Stomach (tissue), 9 donors: Measurements from ENCODE around the gene CHD5. TPM values are rescaled to one million over a fixed set of nuclear protein-coding genes. Genes with fewer than 3 reads are reported as not detected.

Source experiments
- DNase-seq, 2 donors: peaks; one replicate each; pipeline versions ENCODE4 v3.0.0 to v3.0.0-alpha.2; 2013 to 2019
- H3K27ac ChIP-seq, 5 donors: fragments of 200-600 bp in 4 of 5; sonication (generic) in 4 of 5; one replicate each; pipeline ENCODE4 v1.5.1; 2013 to 2019; ENCODE audit warnings: mild to moderate bottlenecking in 1 of 5, moderate library complexity in 1 of 5
- H3K27me3 ChIP-seq, 3 donors: fragments of 200-600 bp; sonication (generic); one replicate each; pipeline ENCODE4 v1.5.1; 2017 to 2019; ENCODE audit warnings: mixed run types in 1 of 3
- H3K36me3 ChIP-seq, 4 donors: fragments of 200-600 bp; sonication (generic); 1 replicate in 3 of 4; 2 replicates in 1 of 4; pipeline ENCODE4 v1.5.1; 2016 to 2019
- H3K4me1 ChIP-seq, 4 donors: fragments of 200-600 bp; sonication (generic); one replicate each; pipeline ENCODE4 v1.5.1; 2016 to 2019
- H3K4me3 ChIP-seq, 4 donors: fragments of 200-600 bp; sonication (generic) in 3 of 4; one replicate each; pipeline ENCODE4 v1.5.1; 2016 to 2019; ENCODE audit warnings: mild to moderate bottlenecking in 1 of 4
- H3K9me3 ChIP-seq, 4 donors: fragments of 200-600 bp; sonication (generic); one replicate each; pipeline ENCODE4 v1.5.1; 2016 to 2019
- EP300 ChIP-seq: sonication (generic); formaldehyde crosslinking; IDR thresholded peaks from one replicate; pipeline ENCODE4 v1.6.1; 2017; ENCODE audit warnings: antibody characterized with exemption
- POLR2A ChIP-seq, 4 donors: fragments of 450-650 bp; IDR thresholded peaks; one replicate each; pipeline ENCODE4 v1.6.1; 2016; ENCODE audit warnings: antibody characterized with exemption in 4 of 4, control low read depth in 2 of 4, mild to moderate bottlenecking in 1 of 4, moderate library complexity in 1 of 4
- POLR2AphosphoS5 ChIP-seq, 3 donors: sonication (generic); formaldehyde crosslinking; IDR thresholded peaks; one replicate each; pipeline ENCODE4 v1.6.1; 2016; ENCODE audit warnings: antibody characterized with exemption in 3 of 3
- WGBS, 5 donors: extraction: QIAGEN DNeasy Blood & Tissue Kit in 3 of 5; methylation state at CpG; one replicate each; pipeline versions ENCODE4 v1.1.5 to v1.1.7; 2013 to 2018; 5-methylcytosine and 5-hydroxymethylcytosine counted together
- intact Hi-C: fragments of 100-400 bp; cut with DNase I; formaldehyde crosslinking; loops from one replicate; pipeline ENCODE4 v1.15.1; 2023; ENCODE audit warnings: low total_unique reads
- polyA plus RNA-seq, 3 donors: library from polyadenylated mRNA; stranded (reverse); fragments of 200-250 nt; gene quantifications; one replicate each; pipeline ENCODE4 v1.2.3, GENCODE V29; 2013
- total RNA-seq, 5 donors: library from RNA; depleted of rRNA; stranded (reverse); fragments of >200 nt; gene quantifications; one replicate each; pipeline versions ENCODE4 v1.1.0 to v1.2.3, GENCODE V29; 2014 to 2016
- TF ChIP-seq, protein P1 (sequence below), 7 experiments: fragments of 450-650 bp in 4 of 7; fragments of 200-600 bp in 3 of 7; sonication (generic) in 3 of 7; IDR thresholded peaks; one replicate each; pipeline ENCODE4 v1.5.1; 2016 to 2019; ENCODE audit warnings: antibody characterized with exemption in 7 of 7, control low read depth in 2 of 7, mild to moderate bottlenecking in 1 of 7
- donor health status: healthy with polysubstance abuse.
- donor health status: Bipolar disorder and iron deficiency.
- donor health status: healthy.

Gene CHD5
- total and polyA plus RNA-seq, 8 donors, result 0.06 to 0.92 (median 0.29) TPM; not detected in 1

DNA sequence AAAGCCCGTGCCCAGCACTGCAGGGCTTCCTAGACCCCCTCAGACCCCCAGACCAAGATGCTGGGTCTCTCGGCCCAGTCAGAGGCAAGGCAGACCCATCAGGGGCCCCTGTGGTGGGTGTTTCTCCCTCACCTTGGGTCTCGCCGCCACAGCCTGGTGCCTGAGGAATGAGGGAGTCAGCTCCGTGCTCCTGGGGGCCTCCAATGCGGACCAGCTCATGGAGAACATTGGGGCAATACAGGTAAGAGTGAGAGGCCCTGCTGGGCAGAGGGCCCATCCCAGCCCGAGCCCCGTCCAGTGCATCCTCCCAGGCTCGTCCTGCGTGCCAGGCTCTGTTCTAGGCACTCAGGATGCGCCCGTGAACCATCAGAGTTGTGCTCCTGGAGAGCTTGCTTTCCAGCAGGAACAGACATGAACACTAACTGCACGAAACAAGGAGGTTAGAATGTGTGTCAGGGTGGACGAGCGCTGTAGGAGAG, 83.0 kb downstream of the CHD5 start:
- DNase-seq, result no peak

DNA sequence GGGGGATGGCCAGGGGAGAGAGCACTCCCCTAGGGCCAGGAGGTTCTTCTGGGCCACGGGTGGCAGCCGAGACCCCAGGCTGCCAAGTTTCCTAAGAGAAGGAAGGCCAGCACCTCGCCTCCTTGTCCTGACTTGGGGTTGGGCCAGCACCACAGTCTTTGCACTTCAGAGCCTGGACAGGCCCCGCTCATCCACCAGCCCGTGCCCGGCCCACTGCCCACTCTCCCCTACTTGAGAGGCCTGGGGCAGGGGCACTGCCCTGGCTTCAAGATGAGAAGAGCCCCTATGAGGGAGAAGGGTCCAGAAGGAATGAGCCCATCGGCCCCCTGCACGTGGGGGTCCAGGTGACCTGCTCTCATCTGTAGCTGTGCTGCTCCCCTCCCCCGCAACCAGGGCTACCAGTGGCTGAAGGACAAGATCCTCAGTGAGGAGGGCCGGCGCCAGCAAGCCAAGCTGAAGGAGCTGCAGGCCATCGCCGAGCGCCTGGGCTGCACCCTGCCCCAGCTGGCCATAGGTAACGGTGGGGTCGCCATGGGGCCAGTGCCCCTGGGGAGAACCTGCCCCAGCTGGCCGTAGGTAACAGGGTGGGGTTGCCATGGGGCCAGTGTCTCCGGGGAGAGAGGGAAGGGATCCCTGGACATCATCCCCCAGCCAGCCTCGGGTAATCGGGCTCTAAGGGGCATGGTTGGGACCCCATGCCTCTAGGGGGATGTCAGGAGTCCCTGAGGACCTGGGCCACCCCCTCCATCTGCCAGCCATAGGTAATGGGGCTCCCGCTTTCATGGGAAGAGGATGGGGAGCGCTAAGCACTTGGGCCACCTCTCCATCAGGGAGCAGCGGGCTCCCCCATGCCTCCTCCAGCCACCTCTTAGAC, 83.6 kb downstream of the CHD5 start:
- TF ChIP-seq POLR2A (IDR thresholded peaks at IDR 0.05) (no peak), EP300 (no peak), POLR2AphosphoS5 (IDR thresholded peaks at IDR 0.05) (no peak)
- TF ChIP-seq, protein P1, sequence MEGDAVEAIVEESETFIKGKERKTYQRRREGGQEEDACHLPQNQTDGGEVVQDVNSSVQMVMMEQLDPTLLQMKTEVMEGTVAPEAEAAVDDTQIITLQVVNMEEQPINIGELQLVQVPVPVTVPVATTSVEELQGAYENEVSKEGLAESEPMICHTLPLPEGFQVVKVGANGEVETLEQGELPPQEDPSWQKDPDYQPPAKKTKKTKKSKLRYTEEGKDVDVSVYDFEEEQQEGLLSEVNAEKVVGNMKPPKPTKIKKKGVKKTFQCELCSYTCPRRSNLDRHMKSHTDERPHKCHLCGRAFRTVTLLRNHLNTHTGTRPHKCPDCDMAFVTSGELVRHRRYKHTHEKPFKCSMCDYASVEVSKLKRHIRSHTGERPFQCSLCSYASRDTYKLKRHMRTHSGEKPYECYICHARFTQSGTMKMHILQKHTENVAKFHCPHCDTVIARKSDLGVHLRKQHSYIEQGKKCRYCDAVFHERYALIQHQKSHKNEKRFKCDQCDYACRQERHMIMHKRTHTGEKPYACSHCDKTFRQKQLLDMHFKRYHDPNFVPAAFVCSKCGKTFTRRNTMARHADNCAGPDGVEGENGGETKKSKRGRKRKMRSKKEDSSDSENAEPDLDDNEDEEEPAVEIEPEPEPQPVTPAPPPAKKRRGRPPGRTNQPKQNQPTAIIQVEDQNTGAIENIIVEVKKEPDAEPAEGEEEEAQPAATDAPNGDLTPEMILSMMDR (IDR thresholded peaks at IDR 0.05), result no peak
- DNase-seq, result no peak
- no peak overlapping the region for H3K4me3 ChIP-seq
- no peaks in the 10 kb centered on the region for H3K4me1 ChIP-seq
- no peak overlapping the region for H3K27ac ChIP-seq
- H3K27me3 ChIP-seq, result peaks cover 0 to 29% (median 0%) of the 10 kb centered on the region in 3 donors
- no peaks in the 10 kb centered on the region for H3K9me3 ChIP-seq
- H3K36me3 ChIP-seq, result peaks cover 0 to 39% (median 6%) of the 10 kb centered on the region in 4 donors
- intact Hi-C loops, result no loop called here
- 73 to 90% (median 80%) methylated on average over 11 to 23 of the region's 23 CpGs for WGBS, 5 donors

More for the DNA sequence above, 83.0 kb downstream of the CHD5 start:
- WGBS, 5 donors, result 80 to 90% (median 86%) methylated on average over 9 to 15 of the region's 15 CpGs
- H3K9me3 ChIP-seq, result no peaks in the 10 kb centered on the region
- no peak overlapping the region for H3K4me3 ChIP-seq
- intact Hi-C loops, result no loop called here
- TF ChIP-seq, protein P1 (IDR thresholded peaks at IDR 0.05), result no peak
- TF ChIP-seq POLR2A (IDR thresholded peaks at IDR 0.05) (no peak), POLR2AphosphoS5 (IDR thresholded peaks at IDR 0.05) (no peak), EP300 (no peak)
- H3K27me3 ChIP-seq, result peaks cover 0 to 36% (median 0%) of the 10 kb centered on the region in 3 donors
- H3K27ac ChIP-seq, result no peak overlapping the region
- no peaks in the 10 kb centered on the region for H3K4me1 ChIP-seq
- peaks cover 0 to 34% (median 6%) of the 10 kb centered on the region in 4 donors for H3K36me3 ChIP-seq

DNA sequence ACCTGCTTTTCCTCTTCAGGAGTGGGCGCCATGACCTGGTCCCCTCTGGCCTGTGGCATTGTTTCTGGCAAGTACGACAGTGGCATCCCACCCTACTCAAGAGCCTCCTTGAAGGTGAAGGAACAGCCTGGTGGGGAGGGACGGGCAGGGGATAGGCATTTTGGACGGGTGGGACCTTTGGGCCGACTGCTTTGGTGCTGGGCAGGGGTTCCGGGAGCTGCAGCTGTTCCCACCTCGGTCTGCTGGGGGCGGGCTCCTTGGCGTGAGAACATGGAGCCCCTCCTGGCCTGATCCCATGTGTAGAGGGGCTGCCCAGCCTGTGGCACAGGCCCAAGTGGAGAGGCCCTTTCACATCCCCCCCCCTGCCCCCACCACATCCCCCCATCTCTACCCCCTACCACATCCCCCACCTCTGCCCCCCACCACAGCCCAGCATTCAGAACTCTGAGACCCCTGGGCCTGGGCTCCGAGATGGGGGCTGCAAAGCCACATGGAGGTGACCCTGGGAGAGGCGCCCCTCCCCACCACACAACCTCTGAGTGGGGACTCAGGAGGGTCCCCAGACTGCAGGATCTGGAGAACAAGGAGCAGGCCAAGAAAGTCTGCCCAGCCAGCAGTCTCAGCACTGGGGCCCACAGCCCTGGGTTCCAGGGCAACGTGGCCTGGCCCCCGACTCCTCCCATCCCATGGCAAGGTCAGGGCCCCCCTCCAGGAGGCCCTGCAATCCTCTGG, 84.4 kb downstream of the CHD5 start:
- peaks cover 0 to 41% (median 6%) of the 10 kb centered on the region in 4 donors for H3K36me3 ChIP-seq
- H3K27ac ChIP-seq, result no peak overlapping the region
- intact Hi-C loops, result no loop called here
- WGBS, 5 donors, result 67 to 81% (median 73%) methylated on average over 11 to 13 of the region's 13 CpGs
- TF ChIP-seq EP300, result no peak
- no peak for TF ChIP-seq POLR2AphosphoS5 (IDR thresholded peaks at IDR 0.05)
- TF ChIP-seq, protein P1 (IDR thresholded peaks at IDR 0.05), result no peak
- no peak for TF ChIP-seq POLR2A (IDR thresholded peaks at IDR 0.05)
- no peaks in the 10 kb centered on the region for H3K4me1 ChIP-seq
- DNase-seq, result no peak
- H3K27me3 ChIP-seq, result peaks cover 0 to 22% (median 0%) of the 10 kb centered on the region in 3 donors
- no peak overlapping the region for H3K4me3 ChIP-seq
- no peaks in the 10 kb centered on the region for H3K9me3 ChIP-seq

DNA sequence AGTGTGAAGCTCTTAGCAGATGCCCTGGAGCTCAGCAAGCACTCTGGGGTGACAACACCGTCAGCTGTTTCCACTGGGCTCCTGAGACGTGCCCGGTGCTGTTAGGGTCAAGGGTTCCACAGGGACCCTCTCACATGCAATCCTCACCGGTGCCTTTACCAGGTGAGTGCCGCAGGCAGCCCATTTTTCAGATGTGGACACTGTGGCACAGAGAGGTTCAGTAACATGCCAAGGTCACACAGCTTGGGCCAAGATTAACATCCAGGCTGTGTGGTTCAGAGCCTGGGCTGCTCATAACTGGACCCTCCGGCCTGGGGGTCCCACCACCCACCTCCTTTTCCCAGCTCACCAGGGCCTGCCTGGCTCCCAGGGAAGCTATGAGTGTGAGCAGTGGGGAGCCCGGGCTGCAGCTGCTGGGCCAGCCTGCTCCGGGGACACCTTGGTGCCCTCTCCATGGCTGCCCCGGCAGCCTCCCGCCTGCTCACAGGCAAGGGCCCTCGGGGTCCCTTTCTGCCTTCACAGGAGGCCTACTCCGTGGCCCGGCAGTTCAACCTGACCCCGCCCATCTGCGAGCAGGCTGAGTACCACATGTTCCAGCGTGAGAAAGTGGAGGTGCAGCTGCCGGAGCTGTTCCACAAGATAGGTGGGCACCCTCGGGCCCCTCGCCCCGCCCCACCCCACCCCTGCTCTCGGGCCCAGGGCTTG, 85.2 kb downstream of the CHD5 start:
- Histone ChIP-seq H3K36me3 (peaks cover 0 to 41% (median 6%) of the 10 kb centered on the region in 4 donors), H3K9me3 (no peaks in the 10 kb centered on the region), H3K27me3 (peaks cover 0 to 15% (median 0%) of the 10 kb centered on the region in 3 donors), H3K27ac (no peak overlapping the region), H3K4me3 (no peak overlapping the region), H3K4me1 (no peaks in the 10 kb centered on the region)
- TF ChIP-seq POLR2A (IDR thresholded peaks at IDR 0.05) (no peak), POLR2AphosphoS5 (IDR thresholded peaks at IDR 0.05) (no peak), EP300 (no peak)
- TF ChIP-seq, protein P1 (IDR thresholded peaks at IDR 0.05), result no peak
- intact Hi-C loops, result no loop called here
- WGBS, 5 donors, result 60 to 87% (median 70%) methylated on average over 9 to 21 of the region's 21 CpGs
- no peak for DNase-seq
